Caki2 (cell line): ENCODE results near the gene TMEM30B. TPM values are rescaled to one million over a fixed set of nuclear protein-coding genes. Genes with fewer than 3 reads are reported as not detected.

Source experiments
- DNase-seq: peaks from one replicate; pipeline ENCODE4 v3.0.0-alpha.2; 2015; ENCODE audit warnings: low read depth
- in situ Hi-C: cut with HindIII; loops from 2 replicates; pipeline ENCODE4 v1.10.0; 2016; ENCODE audit warnings: low sequenced_read_pairs, low pct_unique_long_range_greater_than_20kb, mixed read lengths
- total RNA-seq: library from RNA; depleted of rRNA; stranded (reverse); fragments of >200 nt; shearing (Covaris generic); gene quantifications from 2 replicates; pipeline ENCODE4 v1.2.3, GENCODE V29; 2014; ENCODE audit warnings: low replicate concordance

The TMEM30B gene
- total RNA-seq, 1 experiment from 2014 or later, result not detected

DNA sequence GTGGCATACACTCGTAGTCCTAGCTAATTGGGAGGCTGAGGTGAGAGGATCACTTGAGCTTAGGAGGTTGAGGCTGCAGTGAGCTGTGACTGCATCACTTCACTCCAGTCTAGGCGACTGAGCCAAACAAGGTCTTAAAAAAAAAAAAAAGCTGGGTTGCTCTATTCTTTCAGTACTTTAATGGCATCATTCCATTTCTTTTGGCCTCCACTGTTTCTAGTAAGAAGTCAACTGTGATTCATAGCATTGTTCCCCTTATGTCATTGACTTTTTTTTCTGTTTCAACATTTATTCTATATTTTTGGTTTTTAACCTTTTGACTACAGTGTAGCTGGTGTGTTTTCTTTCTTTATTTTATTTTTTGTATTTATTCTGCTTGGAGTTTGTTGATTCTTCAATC lies 23.6 kb upstream of the TMEM30B start:
- in situ Hi-C loops, result no loop called here
- no peak for DNase-seq

DNA sequence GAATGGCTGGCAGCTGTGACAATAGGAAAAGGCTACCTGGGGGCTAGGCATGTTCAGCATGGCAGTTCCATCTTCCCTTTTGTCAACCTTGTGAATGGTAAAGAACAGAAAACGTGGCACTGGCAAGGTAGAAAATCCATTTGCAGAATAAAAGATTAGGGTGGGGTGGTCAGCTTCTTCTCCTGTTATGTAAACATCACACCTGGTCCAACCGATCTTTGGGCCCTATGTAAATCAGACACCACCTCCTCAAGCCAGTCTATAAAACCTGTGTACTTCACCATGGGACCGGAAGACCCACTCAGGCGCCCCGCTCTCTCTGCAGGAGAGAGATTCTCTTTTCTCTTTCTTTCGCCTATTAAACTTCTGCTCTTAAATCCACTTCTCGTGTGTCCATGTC lies 19.6 kb upstream of the TMEM30B start:
- DNase-seq, result no peak
- in situ Hi-C loops, result no loop called here

DNA sequence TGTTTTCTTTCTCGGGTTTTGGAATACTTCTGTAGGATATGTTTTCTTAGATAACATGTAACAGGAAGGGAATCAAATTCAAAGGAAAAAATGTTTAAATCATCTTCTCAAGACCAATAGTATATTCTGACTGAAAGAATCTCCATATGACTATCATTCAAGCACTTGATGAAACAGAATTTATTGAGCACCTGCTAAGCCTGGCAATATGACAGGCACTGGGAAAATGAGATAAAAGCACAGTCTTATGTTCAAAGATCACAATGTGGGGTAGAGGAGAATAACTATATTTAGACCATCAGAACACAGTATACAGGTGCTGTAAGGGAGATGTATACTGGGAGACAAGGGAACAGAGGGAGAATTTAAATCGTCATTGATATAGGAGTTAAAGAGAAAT lies 19.1 kb upstream of the TMEM30B start:
- DNase-seq, result no peak

DNA sequence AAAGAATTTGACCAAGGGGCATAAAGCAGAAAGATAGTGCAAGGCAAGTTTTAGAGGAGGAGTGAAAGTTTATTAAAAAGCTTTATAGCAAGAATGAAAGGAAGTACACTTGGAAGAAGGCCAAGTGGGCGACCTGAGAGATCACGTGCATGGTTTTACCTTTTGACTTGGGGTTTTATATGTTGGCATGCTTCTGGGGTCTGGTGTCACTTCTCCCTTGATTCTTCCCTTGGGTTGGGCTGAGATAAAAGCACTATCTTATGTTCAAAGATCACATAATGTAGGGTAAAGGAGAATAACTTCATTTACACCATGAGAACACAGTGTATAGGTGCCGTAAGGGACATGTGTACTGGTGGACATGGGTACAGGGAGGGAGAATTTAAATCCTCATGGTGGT lies 17.7 kb upstream of the TMEM30B start:
- in situ Hi-C loops, result no loop called here
- DNase-seq, result no peak

More for the DNA sequence above, 19.1 kb upstream of the TMEM30B start:
- in situ Hi-C loops, result no loop called here

DNA sequence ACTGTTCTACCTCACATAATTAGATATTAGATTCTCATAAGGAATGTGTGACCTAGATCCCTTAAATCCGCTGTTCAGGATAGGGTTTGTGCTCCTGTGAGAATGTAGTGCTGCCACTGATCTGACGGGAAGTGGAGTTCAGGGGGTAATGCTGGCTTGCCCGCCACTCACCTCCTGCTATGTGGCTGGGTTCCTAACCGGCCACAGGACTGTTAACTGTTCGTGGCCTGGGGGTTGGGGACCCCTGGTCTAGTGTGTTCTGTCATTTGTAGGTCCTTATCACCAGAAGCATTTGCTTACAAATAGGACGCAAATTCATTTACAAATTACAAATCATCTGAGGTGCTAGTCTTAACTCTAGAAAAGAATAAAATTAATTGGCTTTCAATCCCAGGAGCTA lies 16.4 kb upstream of the TMEM30B start:
- in situ Hi-C loops, result no loop called here
- DNase-seq, result no peak

DNA sequence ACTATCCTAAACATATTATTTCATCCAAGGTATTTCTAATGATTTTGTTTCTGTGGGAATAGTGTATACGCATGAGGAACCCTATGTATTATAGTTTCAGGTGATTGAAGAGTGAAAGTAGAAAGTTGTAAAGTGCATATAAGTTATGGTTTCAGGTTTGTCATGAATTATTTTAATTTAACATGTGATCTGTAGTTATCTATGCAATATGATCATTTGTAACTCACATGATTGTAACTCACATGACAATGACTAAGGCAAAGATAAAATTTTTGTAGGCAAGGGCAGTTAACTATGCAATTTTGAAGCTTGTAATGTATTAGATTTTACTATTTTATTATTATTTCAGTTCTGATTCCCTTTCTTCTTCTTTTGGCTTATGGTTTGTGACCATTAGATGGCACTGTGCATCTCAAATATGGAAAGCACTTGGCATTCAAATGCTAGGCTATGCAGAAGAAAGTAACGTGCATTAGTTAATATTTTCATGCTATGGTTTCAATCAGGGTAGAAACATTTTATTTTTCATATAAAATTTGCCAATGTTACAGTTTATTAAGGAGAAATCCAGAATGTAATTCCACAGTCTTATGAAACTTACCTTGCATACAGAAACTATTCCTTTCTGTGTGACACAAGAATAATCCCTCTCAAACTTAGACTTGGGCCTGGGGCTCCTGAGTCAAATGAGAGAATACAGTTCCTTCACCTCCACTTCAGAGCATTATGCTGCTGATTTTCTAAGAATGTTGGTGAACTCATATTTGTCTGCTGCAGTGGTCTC lies 15.8 kb upstream of the TMEM30B start:
- in situ Hi-C loops, result no loop called here
- DNase-seq, result peak; percentile 13

DNA sequence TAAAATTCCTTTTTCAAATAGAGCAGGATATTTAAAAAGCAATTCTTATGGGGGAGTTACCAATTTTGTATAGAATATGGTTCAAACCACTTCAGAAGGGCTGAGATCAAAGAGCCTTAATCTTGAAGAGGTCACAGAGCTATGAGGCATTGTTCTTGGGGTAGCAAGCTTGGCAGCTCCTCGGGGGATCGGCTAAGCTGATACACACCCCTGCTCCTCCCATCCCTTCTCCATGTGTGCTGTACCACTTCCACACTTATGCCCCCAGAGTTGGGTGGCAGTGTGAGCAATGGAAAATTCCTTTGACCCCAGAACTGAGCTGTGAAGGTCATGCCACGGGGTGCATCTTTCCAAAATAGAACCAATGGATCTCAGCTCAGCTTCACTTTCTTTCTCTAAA lies 15.0 kb upstream of the TMEM30B start:
- in situ Hi-C loops, result no loop called here

DNA sequence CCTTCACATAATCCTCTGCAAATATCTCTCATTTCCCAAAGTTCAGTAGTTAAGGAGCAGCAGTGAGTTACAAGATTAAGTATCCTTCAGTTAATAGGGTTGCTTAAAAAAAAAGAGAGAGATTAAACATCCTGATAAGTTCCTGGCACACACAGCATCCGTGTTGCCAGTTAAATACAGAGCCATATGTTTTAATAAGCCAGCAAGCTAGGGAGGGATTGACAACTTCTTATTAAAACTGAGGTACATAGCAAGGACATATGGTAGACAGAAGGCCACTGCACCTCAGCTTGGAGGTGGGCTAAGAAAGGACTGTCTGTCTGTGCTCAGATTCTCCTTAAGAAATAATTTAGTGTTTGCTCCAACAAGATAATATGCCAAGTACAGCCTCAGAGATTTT lies 9.6 kb upstream of the TMEM30B start:
- in situ Hi-C loops, result no loop called here

More for the DNA sequence above, 15.0 kb upstream of the TMEM30B start:
- DNase-seq, result no peak

DNA sequence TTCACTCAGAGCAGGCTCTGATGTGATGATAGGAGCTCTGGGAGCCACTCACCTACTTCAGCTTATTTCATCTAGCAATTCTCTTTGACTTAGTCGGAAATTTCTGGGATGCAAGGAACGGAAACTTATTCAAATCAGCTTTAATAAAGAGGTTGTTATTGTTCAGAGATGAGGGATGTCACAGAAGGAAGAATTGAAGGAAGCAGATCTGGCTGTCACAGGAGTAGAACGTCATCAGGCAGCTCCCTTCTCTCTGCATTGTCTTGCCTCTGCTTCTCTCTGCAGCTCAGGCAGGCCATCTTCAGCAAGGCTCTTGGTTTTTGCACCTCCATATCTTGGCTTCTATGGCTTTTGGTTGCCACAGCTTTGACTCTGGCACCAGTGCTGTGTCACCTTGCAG lies 7.6 kb upstream of the TMEM30B start:
- in situ Hi-C loops, result no loop called here
- DNase-seq, result no peak

More for the DNA sequence above, 9.6 kb upstream of the TMEM30B start:
- no peak for DNase-seq

DNA sequence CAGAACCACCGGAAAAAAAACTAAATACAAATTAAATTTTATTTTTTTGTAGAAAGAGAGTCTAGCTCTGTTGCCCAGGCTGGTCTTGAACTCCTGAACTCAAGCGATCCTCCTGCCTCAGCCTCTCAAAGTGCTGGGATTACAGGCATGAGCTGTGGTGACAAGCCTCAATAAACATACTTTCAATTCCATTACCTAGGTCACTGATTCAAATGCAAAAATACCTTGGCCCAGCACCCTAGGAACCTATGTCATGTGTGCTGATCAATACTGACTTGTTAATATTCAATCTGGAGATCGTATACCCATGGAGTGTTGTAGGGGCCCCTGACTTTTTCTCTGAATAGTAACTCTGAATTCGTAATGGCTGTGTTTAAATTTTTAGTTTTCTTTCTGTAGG lies 7.1 kb upstream of the TMEM30B start:
- no peak for DNase-seq
- in situ Hi-C loops, result no loop called here

DNA sequence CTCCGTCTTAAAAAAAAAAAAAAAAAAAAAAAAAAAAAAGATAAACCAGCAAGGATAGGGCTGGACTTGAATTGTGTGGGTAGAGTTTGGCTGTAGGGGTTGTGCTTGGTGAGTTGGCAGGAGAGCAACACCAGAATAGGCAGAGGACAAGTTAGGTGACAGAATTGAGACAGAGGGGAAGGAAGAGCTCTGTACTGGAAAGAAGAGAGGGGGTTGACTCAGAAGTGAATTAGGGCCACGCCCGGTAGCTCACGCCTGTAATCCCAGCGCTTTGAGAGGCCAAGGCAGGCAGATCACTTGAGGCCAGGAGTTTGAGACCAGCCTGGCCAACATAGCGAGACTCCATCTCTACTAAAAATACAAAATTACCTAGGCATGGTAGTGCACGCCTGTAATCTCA lies 6.1 kb upstream of the TMEM30B start:
- in situ Hi-C loops, result no loop called here
- DNase-seq, result no peak

DNA sequence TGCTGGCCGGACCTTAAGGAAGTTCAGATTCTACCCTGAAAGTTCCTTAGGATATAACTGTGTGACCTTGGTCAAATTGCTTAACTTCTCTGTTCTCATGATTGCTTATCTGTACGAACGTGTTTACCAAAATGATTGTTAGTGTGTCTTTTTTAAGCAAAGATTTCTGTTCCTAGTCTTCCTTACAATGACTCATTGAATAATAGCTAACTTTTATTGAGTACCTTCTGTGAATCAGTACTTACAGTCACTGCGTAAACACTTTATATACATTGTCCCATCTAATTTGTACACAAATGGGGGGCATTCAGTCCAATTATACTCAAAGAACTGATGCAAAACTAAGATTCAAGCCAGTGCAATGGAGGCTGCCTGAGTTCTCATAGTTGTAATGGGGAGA lies 4.2 kb upstream of the TMEM30B start:
- DNase-seq, result peak; percentile 2
- in situ Hi-C loops, result no loop called here

DNA sequence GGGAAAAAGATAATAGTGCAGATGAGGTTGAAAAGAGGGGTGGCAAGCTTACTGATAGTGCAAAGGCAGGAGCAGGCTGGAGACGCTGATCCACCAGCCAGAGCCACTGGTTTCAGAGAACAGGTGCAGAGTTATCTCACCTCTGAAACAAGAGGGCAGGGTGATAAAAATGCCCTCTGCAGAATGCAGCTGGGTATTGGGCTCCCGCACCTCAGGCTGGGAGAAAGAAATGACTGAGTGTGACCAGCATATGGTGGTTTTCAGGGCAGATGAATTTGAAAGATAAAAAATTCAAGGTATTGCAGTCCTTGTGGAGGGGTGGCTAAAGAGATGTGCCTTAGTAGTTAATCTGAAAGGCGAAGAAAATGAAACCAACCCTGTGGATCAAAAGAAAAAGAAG lies 2.9 kb upstream of the TMEM30B start:
- in situ Hi-C loops, result no loop called here
- no peak for DNase-seq

DNA sequence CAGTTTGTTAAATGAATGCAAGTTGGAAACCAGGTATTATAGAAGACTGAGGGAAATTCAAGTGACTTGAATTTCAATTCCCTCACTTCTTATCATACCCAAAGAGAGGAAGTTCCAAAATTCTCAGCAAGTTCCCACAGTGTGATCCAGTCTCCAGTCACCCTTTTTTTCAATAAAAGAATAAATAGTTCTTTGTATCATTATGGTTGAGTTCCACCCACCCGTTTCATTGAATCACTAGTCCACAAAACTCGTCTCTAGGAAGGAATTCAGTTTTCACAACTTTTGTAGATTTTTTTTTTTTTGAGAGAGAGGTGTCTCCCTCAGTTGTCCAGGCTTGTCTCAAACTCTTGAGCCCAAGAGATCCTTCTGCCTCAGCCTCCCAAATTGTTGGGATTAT lies 1.6 kb upstream of the TMEM30B start:
- in situ Hi-C loops, result no loop called here

DNA sequence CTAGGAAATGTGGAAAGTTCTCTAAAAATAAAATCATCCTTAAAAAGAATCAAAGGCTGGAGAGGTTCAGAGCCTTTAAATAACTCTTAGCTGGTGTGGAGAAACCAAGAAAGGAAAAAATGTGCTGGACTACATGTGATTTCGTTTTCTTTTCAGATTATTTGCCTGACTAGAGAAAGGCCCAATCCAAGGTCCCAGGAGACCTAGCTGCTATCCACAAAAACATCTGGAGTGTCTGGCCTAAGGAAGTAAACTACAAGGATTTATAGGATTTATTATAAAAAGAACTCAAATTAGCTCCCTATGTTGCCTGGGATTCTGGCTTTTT lies 774 bp upstream of the TMEM30B start:
- in situ Hi-C loops, result no loop called here
- no peak for DNase-seq

More for the DNA sequence above, 1.6 kb upstream of the TMEM30B start:
- DNase-seq, result no peak

DNA sequence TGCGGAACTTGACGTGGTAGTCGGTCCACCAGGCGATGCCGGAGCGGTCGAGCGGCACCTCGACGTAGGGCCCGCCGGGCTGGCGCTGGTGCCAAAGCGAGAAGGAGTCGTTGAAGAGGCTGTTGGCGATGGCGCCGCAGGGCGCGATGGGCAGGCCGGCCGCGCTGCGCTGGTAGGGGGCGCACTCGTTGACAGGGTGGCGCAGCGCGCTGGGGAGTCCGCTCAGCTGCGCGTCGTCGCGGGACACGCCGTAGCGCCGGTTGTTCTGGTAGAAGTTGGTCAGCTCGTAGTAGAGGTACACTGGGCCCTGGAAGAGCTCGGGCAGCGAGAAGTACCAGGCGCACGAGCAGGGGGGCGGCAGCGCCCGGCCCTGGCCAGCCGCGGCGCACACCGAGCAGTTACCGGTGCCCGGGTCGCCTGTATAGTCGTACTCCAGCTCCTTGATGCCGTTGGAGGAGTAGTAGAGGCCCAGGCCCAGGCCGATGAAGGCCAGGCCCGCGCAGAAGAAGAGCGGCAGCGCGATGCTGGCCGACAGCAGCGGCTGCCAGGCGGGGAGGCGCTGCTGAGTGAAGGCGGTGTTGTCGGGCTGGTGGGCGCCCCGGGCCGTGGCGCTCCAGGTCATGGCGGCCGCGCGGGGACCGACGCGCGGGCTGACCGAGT lies 482 bp downstream of the TMEM30B start:
- in situ Hi-C loops, result no loop called here
- DNase-seq, result no peak

DNA sequence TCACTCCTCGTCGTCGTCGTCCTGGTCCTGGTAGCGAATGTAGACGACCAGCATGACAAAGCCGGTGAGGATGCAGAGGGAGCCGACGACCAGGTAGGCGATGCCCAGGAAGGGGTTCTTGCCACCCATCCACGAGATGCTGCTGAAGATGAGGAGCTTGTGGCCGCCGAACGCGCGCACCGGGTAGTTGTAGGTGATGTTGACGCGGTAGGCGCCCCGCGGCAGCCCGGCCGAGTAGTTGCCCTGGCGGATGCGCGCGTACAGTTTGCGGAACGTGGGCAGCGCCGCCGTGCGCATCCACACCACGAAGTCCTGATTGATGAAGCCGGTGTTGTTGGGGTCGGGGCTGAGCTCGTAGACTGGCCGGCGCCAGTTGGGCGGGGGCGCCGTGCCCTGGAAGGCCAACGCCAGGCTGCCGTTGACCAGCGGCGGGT lies 1.0 kb downstream of the TMEM30B start:
- no peak for DNase-seq
- in situ Hi-C loops, result no loop called here

DNA sequence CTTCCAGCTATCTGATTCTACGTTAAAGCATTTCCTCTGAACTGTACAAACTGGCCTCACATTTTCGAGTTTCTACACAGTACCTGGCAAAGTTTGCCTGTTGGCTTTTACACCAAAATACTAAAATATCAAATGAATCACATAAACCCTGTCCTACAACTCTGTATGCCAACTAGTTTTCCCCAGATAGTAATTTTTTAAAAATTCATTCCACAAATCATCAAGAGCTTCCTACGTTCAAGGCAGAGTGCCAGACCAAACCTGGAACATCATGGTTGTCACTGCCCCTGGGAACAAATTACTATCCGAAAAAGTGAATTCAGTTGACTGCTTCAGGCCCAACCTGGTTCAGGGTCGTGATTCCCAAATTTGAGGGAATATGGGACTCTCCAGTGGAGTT lies 2.1 kb downstream of the TMEM30B start:
- in situ Hi-C loops, result no loop called here
- no peak for DNase-seq

DNA sequence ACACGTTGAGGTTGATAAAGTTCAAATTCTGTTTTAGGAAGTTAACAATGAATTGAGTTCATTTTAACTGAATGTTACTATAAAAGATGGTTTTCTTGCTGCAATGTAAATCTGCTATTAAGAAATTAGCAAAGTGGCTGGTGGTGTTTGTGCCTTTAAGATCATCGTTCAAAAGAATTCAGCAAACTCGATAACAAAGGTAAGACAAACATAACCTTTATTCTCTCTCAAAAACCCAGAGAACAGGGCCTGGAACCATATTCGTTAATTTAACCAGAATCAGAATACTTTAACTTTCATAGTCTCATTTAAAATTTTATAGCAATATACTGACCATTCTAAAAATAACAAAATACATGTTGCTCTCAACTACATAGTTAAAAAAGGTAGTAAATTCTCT lies 3.4 kb downstream of the TMEM30B start:
- no peak for DNase-seq

DNA sequence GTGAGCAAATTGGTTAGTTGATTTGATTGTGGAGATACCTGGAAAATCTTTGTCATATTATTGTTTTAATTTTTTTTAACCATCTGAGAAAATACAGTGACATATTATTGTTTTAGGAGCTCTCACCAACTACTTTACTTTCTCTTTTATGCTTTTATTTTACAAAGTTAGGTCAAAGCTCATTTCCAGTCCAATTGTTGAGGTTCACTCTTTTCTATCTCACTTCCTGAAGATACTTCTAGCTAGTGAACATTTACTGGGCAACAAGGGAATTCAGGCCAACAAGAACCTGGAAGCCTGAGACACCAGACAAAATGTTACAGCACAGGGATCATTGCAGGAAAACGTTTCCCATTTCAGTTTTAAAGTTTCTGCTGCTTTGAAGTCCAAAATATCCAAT lies 3.9 kb downstream of the TMEM30B start:
- DNase-seq, result no peak
- in situ Hi-C loops, result no loop called here

More for the DNA sequence above, 3.4 kb downstream of the TMEM30B start:
- in situ Hi-C loops, result no loop called here
